Duodenal mucosa (tissue), 2 donors: Measurements from ENCODE around the gene CCDC148.

Experiments
- H3K27ac ChIP-seq: one replicate; pipeline ENCODE4 v1.7.0; 2013; ENCODE audit warnings: low read depth, low read length
- H3K27me3 ChIP-seq, 2 donors: one replicate each; pipeline ENCODE4 v1.7.0; 2013; ENCODE audit warnings: low read length in 2 of 2, control low read depth in 1 of 2; ENCODE audit not compliant: insufficient read depth in 2 of 2, control insufficient read depth in 1 of 2
- H3K36me3 ChIP-seq, 2 donors: one replicate each; pipeline ENCODE4 v1.7.0; 2013; ENCODE audit warnings: low read length in 2 of 2, control low read depth in 1 of 2; ENCODE audit not compliant: insufficient read depth in 2 of 2, control insufficient read depth in 1 of 2
- H3K4me1 ChIP-seq, 2 donors: one replicate each; pipeline ENCODE4 v1.7.0; 2013; ENCODE audit warnings: low read length in 2 of 2, control low read depth in 1 of 2; ENCODE audit not compliant: insufficient read depth in 2 of 2, control insufficient read depth in 1 of 2
- H3K4me3 ChIP-seq, 2 donors: one replicate each; pipeline ENCODE4 v1.7.0; 2013; ENCODE audit warnings: low read length in 2 of 2, low read depth in 1 of 2
- H3K9ac ChIP-seq, 2 donors: one replicate each; pipeline ENCODE4 v1.7.0; 2013; ENCODE audit warnings: low read length in 2 of 2, low read depth in 1 of 2
- H3K9me3 ChIP-seq, 2 donors: one replicate each; pipeline ENCODE4 v1.7.0; 2013; ENCODE audit warnings: low read length in 2 of 2, control low read depth in 1 of 2; ENCODE audit not compliant: control insufficient read depth in 1 of 2

Gene CCDC148

GRCh38 chr2:158273791-158274190, 182.8 kb downstream of the CCDC148 start:
- Histone ChIP-seq H3K9me3 (no peaks in the 10 kb centered on the region), H3K27me3 (no peaks in the 10 kb centered on the region), H3K4me1 (no peaks in the 10 kb centered on the region), H3K9ac (no peak overlapping the region), H3K27ac (no peak overlapping the region), H3K4me3 (no peak overlapping the region), H3K36me3 (no peaks in the 10 kb centered on the region)

DNA sequence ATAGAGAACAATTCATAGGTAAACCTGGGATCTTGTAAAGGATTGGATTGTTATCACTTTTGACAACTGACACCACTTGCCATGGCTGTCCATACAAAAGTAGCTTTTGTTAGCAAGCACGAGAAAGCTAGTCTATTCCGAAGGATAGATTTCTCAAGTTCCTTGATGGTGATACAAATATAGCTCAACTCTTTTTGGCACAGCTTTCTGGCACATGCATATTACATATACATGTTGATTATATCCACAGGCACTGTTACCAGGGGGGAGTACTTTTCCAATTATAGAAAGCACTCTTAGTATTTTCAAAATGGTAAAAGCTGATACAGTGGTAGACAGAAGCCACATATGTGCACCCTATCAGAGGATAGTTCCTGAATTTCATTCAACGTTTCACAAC, 186.0 kb downstream of the CCDC148 start:
- H3K9ac ChIP-seq, result no peak overlapping the region
- no peaks in the 10 kb centered on the region for H3K36me3 ChIP-seq
- no peak overlapping the region for H3K27ac ChIP-seq
- H3K9me3 ChIP-seq, result no peaks in the 10 kb centered on the region
- H3K27me3 ChIP-seq, result no peaks in the 10 kb centered on the region
- H3K4me1 ChIP-seq, result no peaks in the 10 kb centered on the region
- no peak overlapping the region for H3K4me3 ChIP-seq

DNA sequence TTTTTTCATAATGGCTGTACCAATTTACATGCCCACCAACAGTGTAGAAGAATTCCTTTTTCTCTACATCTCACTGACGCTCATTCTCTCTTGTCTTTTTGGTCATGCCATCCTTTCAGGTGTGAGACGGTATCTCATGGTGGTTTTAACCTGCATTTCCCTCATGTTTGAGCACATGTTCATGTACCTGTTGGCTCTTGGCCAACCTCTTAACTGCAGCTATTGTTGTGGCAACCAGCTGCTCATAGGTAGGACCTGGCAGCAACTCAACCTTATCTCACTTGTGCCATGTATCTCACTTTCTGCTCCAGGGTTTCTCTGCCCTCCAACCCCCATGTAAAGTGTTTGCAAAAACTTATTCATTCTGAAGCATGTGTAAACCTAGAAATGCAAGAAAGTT, 187.4 kb downstream of the CCDC148 start:
- H3K4me3 ChIP-seq, result no peak overlapping the region
- H3K27ac ChIP-seq, result no peak overlapping the region
- H3K36me3 ChIP-seq, result no peaks in the 10 kb centered on the region
- H3K9ac ChIP-seq, result no peak overlapping the region
- H3K4me1 ChIP-seq, result no peaks in the 10 kb centered on the region
- no peaks in the 10 kb centered on the region for H3K9me3 ChIP-seq
- H3K27me3 ChIP-seq, result no peaks in the 10 kb centered on the region

DNA sequence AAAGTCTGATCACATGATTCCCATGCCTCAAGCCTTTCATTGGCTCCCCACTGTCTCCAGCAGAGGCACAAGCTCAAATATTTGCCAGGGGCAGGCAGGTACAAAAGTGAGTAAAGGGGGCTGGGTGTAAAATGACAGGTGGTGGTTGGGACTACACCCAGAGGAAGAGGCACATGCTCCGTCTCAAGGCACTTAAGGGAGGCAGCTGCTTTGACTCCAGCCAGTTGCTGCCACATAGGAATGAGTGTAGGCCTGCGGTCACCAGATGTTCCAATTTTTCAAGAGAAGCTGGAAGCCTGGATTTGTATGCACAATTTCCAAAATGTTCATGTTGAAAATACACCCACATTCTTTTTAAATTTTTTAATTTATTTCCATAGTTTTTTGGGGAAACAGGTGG, 190.4 kb downstream of the CCDC148 start:
- Histone ChIP-seq H3K4me1 (no peaks in the 10 kb centered on the region), H3K9me3 (no peaks in the 10 kb centered on the region), H3K27me3 (no peaks in the 10 kb centered on the region), H3K27ac (no peak overlapping the region), H3K36me3 (no peaks in the 10 kb centered on the region), H3K9ac (no peak overlapping the region), H3K4me3 (no peak overlapping the region)

GRCh38 chr2:158255257-158255656, 201.3 kb downstream of the CCDC148 start:
- Histone ChIP-seq H3K36me3 (no peaks in the 10 kb centered on the region), H3K9me3 (no peaks in the 10 kb centered on the region), H3K4me1 (no peaks in the 10 kb centered on the region), H3K27ac (no peak overlapping the region), H3K9ac (no peak overlapping the region), H3K27me3 (no peaks in the 10 kb centered on the region), H3K4me3 (no peak overlapping the region)

GRCh38 chr2:158253170-158253569, 203.4 kb downstream of the CCDC148 start:
- no peak overlapping the region for H3K9ac ChIP-seq
- H3K27me3 ChIP-seq, result no peaks in the 10 kb centered on the region
- no peaks in the 10 kb centered on the region for H3K9me3 ChIP-seq
- H3K27ac ChIP-seq, result no peak overlapping the region
- H3K36me3 ChIP-seq, result no peaks in the 10 kb centered on the region
- no peaks in the 10 kb centered on the region for H3K4me1 ChIP-seq
- H3K4me3 ChIP-seq, result no peak overlapping the region

- H3K4me1 ChIP-seq, result no peaks in the 10 kb centered on the region
- H3K9me3 ChIP-seq, result no peaks in the 10 kb centered on the region
- H3K9ac ChIP-seq, result no peak overlapping the region
- no peak overlapping the region for H3K4me3 ChIP-seq
- no peaks in the 10 kb centered on the region for H3K36me3 ChIP-seq
- H3K27ac ChIP-seq, result no peak overlapping the region
- no peaks in the 10 kb centered on the region for H3K27me3 ChIP-seq
These were observed 205.2 kb downstream of the CCDC148 start for GRCh38 chr2:158251356-158251755.

GRCh38 chr2:158243392-158243791, 213.2 kb downstream of the CCDC148 start:
- H3K4me3 ChIP-seq, result no peak overlapping the region
- no peak overlapping the region for H3K27ac ChIP-seq
- no peaks in the 10 kb centered on the region for H3K9me3 ChIP-seq
- H3K36me3 ChIP-seq, result no peaks in the 10 kb centered on the region
- no peaks in the 10 kb centered on the region for H3K27me3 ChIP-seq
- no peaks in the 10 kb centered on the region for H3K4me1 ChIP-seq
- H3K9ac ChIP-seq, result no peak overlapping the region

DNA sequence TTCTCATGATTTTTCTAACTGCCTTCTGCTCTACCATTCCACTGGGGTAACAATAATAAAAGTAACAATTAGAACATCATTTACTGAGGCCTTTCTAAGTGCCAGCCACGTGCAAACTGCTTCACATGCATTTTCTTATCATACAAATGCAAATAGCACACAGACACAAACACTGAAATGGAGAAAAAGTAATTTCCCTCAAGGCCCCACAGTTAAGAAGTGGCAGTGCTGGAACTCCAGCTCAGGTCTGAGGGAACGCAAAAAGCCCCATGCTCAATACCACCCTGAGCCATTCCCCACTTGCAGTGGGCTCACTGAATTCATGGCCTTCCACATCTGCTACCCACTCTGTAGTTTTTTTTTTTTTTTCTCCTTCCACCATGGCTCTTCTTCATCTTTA, 214.3 kb downstream of the CCDC148 start:
- Histone ChIP-seq H3K27ac (no peak overlapping the region), H3K27me3 (no peaks in the 10 kb centered on the region), H3K9ac (no peak overlapping the region), H3K4me1 (no peaks in the 10 kb centered on the region), H3K36me3 (no peaks in the 10 kb centered on the region), H3K4me3 (no peak overlapping the region), H3K9me3 (no peaks in the 10 kb centered on the region)

- Histone ChIP-seq H3K27ac (no peak overlapping the region), H3K27me3 (no peaks in the 10 kb centered on the region), H3K9me3 (no peaks in the 10 kb centered on the region), H3K36me3 (no peaks in the 10 kb centered on the region), H3K4me1 (no peaks in the 10 kb centered on the region), H3K9ac (no peak overlapping the region), H3K4me3 (no peak overlapping the region)
These were observed 215.6 kb downstream of the CCDC148 start for GRCh38 chr2:158240975-158241374.

- H3K27ac ChIP-seq, result no peak overlapping the region
- H3K4me3 ChIP-seq, result no peak overlapping the region
- no peak overlapping the region for H3K9ac ChIP-seq
These were observed 217.3 kb downstream of the CCDC148 start for GRCh38 chr2:158239271-158239670.

More at GRCh38 chr2:158239271-158239670, 217.3 kb downstream of the CCDC148 start:
- no peaks in the 10 kb centered on the region for H3K36me3 ChIP-seq
- no peaks in the 10 kb centered on the region for H3K4me1 ChIP-seq
- no peaks in the 10 kb centered on the region for H3K27me3 ChIP-seq
- H3K9me3 ChIP-seq, result no peaks in the 10 kb centered on the region
